ENCODE results near the gene ATRAID. TPM values are rescaled to one million over a fixed set of nuclear protein-coding genes. Genes with fewer than 3 reads are reported as not detected.

ATRAID gene
- total RNA-seq, 1 experiment from 2014 or later = 108 TPM

GRCh38 chr2:27204566-27204965 lies 7.3 kb upstream of the ATRAID start:
- H3K27me3 ChIP-seq (ENCODE audit: insufficient read depth, low read length) = no peaks in the 10 kb centered on the region
- H3K18ac ChIP-seq (ENCODE audit: insufficient read length, low read depth, low read length) = no peak overlapping the region
- no peaks in the 10 kb centered on the region for H3K79me1 ChIP-seq (ENCODE audit: insufficient read depth, low read depth, low read length, poor library complexity, severe bottlenecking)
- H3K9me3 Mint-ChIP-seq = no peaks in the 10 kb centered on the region
- H3K4me1 ChIP-seq (ENCODE audit: insufficient read depth, low read length) = no peaks in the 10 kb centered on the region
- H3K9ac ChIP-seq (ENCODE audit: extremely low read depth, insufficient read length, low read length) = no peak overlapping the region
- H3K36me3 Mint-ChIP-seq (ENCODE audit: insufficient read depth in 1 of 3, low read depth in 3 of 3) = peaks cover 67 to 97% (median 95%) of the 10 kb centered on the region in 3 experiments
- H2BK120ac ChIP-seq (ENCODE audit: low read depth, low read length, poor library complexity, severe bottlenecking) = no peak overlapping the region
- no peak overlapping the region for H3K27ac ChIP-seq (ENCODE audit: insufficient read length, low read depth, low read length)
- H3K27me3 Mint-ChIP-seq (ENCODE audit: low read depth) = no peaks in the 10 kb centered on the region
- no peak overlapping the region for H3K4ac ChIP-seq (ENCODE audit: low read depth, low read length)
- no peak overlapping the region for H2BK20ac ChIP-seq (ENCODE audit: low read depth, low read length, poor library complexity, severe bottlenecking)
- H3K27ac Mint-ChIP-seq = no peak overlapping the region; a peak in 1 of 7 replicates
- no peak overlapping the region for H3K14ac ChIP-seq (ENCODE audit: insufficient read depth, low read length)
- H3K23me2 ChIP-seq (ENCODE audit: insufficient read length, low read depth, low read length, poor library complexity, severe bottlenecking) = no peaks in the 10 kb centered on the region
- no peak overlapping the region; a peak in 1 of 5 replicates for H3K4me3 Mint-ChIP-seq
- no peak overlapping the region for H2BK12ac ChIP-seq (ENCODE audit: insufficient read length, low read depth, low read length)
- no peak overlapping the region for H3K56ac ChIP-seq (ENCODE audit: insufficient read length, low read depth, low read length)
- H2BK15ac ChIP-seq (ENCODE audit: low read depth, low read length) = no peak overlapping the region
- no peak for TF ChIP-seq CTCF (conservative IDR thresholded peaks at IDR 0.05)
- H3T11ph ChIP-seq (ENCODE audit: low read length) = no peak overlapping the region
- peaks cover 14 to 17% of the 10 kb centered on the region in 2 experiments for H3K4me1 Mint-ChIP-seq
- no peaks in the 10 kb centered on the region for H3K9me3 ChIP-seq (ENCODE audit: control insufficient read depth, low read depth, low read length)
- H3K79me2 ChIP-seq (ENCODE audit: insufficient read depth, low read length) = no peaks in the 10 kb centered on the region
- no peak overlapping the region for H4K91ac ChIP-seq (ENCODE audit: insufficient read length, low read depth, low read length)
- no peak overlapping the region for H3K4me2 ChIP-seq (ENCODE audit: insufficient read depth, insufficient read length, low read length)
- no peak overlapping the region for H2BK5ac ChIP-seq (ENCODE audit: insufficient read length, low read length)
- no peaks in the 10 kb centered on the region for H4K20me1 ChIP-seq (ENCODE audit: control insufficient read depth, insufficient read depth, insufficient read length)
- H2AFZ ChIP-seq (ENCODE audit: low read length) = no peak overlapping the region
- no peak overlapping the region for H4K8ac ChIP-seq (replicated peaks; ENCODE audit: insufficient read length, low read depth, low read length)
- H3K23ac ChIP-seq (ENCODE audit: insufficient read length, low read depth, low read length) = no peak overlapping the region
- H2AK5ac ChIP-seq (ENCODE audit: insufficient read length, low read length) = no peak overlapping the region
- H4K5ac ChIP-seq (ENCODE audit: insufficient read length, low read depth, low read length) = no peak overlapping the region
- no CpG with 5 or more reads among the region's 8 CpGs for WGBS (ENCODE audit: extremely low coverage, insufficient read length, low lambda C conversion rate)
- no peak for DNase-seq
